ENCODE data around the gene CLDN9. TPM values are rescaled to one million over a fixed set of nuclear protein-coding genes. Genes with fewer than 3 reads are reported as not detected.

CLDN9 gene
- total RNA-seq, 1 experiment from 2014 or later = not detected

GRCh38 chr16:2985893-2986355 is 26.8 kb upstream of the CLDN9 start:
- Histone ChIP-seq H3K27ac (ENCODE audit: low read length) (no peak overlapping the region), H2AFZ (ENCODE audit: low read length) (no peak overlapping the region), H3K9me3 (ENCODE audit: low read length) (no peaks in the 10 kb centered on the region), H3K36me3 (ENCODE audit: insufficient read depth, low read length) (no peaks in the 10 kb centered on the region), H3K4me3 (ENCODE audit: low read length) (no peak overlapping the region), H3K9ac (ENCODE audit: low read length) (no peak overlapping the region), H4K20me1 (ENCODE audit: insufficient read depth, low read depth, low read length) (no peaks in the 10 kb centered on the region), H3K79me2 (ENCODE audit: low read length) (no peaks in the 10 kb centered on the region), H3K27me3 (ENCODE audit: low read length) (no peaks in the 10 kb centered on the region), H3K4me2 (ENCODE audit: low read depth, low read length, poor library complexity, severe bottlenecking) (no peak overlapping the region), H3K9me2 (replicated peaks; ENCODE audit: insufficient read depth, low read length) (no peaks in the 10 kb centered on the region), H3K4me1 (ENCODE audit: low read length) (peaks cover 24% of the 10 kb centered on the region)
- no peak for DNase-seq

DNA sequence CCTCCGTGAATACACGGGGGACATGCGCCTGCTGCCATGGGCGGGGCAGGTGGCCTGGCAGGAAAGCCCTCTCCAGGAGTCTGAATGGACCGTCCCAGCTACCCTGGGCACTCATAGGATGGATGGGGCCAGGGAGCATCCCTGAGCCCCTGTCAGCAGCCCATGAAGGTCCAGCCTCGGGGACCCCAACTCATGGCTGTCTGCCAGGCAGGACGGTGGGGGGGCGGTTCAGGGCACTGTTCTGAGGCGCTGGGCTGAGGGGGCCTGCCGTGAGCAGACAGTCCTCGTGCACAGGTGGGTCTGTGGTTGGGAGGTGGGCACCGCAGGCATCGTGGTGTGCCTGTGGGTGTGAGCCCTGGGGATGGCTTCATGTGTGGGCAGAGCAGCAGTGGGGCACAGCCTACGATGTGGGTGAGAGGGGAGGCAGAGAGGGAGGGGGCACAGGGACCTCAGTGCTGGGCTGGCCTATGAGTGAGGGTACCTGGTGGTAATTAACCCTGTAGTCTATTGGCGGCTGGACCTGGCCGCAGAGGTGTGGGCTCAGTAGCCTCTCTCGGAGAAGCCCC is 26.0 kb upstream of the CLDN9 start:
- Histone ChIP-seq H3K9me2 (replicated peaks; ENCODE audit: insufficient read depth, low read length) (no peaks in the 10 kb centered on the region), H3K4me1 (ENCODE audit: low read length) (peaks cover 18% of the 10 kb centered on the region), H3K36me3 (ENCODE audit: insufficient read depth, low read length) (no peaks in the 10 kb centered on the region), H3K9ac (ENCODE audit: low read length) (no peak overlapping the region), H3K4me3 (ENCODE audit: low read length) (no peak overlapping the region), H4K20me1 (ENCODE audit: insufficient read depth, low read depth, low read length) (no peaks in the 10 kb centered on the region), H3K27ac (ENCODE audit: low read length) (no peak overlapping the region), H3K4me2 (ENCODE audit: low read depth, low read length, poor library complexity, severe bottlenecking) (no peak overlapping the region), H2AFZ (ENCODE audit: low read length) (no peak overlapping the region), H3K79me2 (ENCODE audit: low read length) (no peaks in the 10 kb centered on the region), H3K9me3 (ENCODE audit: low read length) (no peaks in the 10 kb centered on the region), H3K27me3 (ENCODE audit: low read length) (no peaks in the 10 kb centered on the region)
- DNase-seq = no peak

GRCh38 chr16:2987286-2987685 is 25.4 kb upstream of the CLDN9 start:
- H3K27ac ChIP-seq (ENCODE audit: low read length) = no peak overlapping the region

DNA sequence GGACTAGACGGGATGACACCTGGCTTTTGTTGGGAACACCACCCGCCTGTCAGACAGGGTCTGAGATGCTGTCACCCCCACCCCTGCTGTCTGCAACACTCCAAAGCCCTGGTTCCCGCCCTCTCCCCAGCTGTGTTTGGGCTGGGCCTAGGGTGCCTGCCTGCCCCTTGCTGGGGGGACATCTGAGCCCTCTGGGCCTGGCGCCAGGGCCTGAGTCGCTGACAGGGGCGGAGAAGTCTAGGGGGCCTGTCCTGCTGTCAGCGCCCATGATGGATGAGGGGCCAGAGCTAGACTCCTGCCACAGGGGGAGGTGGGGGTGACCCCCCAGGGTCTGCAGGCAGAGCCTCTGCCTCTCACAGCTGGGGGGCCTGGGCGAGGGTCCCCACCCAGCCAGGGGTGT is 24.9 kb upstream of the CLDN9 start:
- Histone ChIP-seq H3K27ac (ENCODE audit: low read length) (no peak overlapping the region), H3K79me2 (ENCODE audit: low read length) (no peaks in the 10 kb centered on the region), H3K9me3 (ENCODE audit: low read length) (no peaks in the 10 kb centered on the region), H4K20me1 (ENCODE audit: insufficient read depth, low read depth, low read length) (no peaks in the 10 kb centered on the region), H3K4me3 (ENCODE audit: low read length) (no peak overlapping the region), H3K36me3 (ENCODE audit: insufficient read depth, low read length) (no peaks in the 10 kb centered on the region), H3K9me2 (replicated peaks; ENCODE audit: insufficient read depth, low read length) (no peaks in the 10 kb centered on the region), H2AFZ (ENCODE audit: low read length) (no peak overlapping the region), H3K9ac (ENCODE audit: low read length) (no peak overlapping the region), H3K4me2 (ENCODE audit: low read depth, low read length, poor library complexity, severe bottlenecking) (no peak overlapping the region), H3K4me1 (ENCODE audit: low read length) (peaks cover 12% of the 10 kb centered on the region), H3K27me3 (ENCODE audit: low read length) (no peaks in the 10 kb centered on the region)
- DNase-seq = no peak

More at GRCh38 chr16:2987286-2987685, 25.4 kb upstream of the CLDN9 start:
- Histone ChIP-seq H3K9me3 (ENCODE audit: low read length) (no peaks in the 10 kb centered on the region), H3K27me3 (ENCODE audit: low read length) (no peaks in the 10 kb centered on the region), H3K4me1 (ENCODE audit: low read length) (peaks cover 17% of the 10 kb centered on the region), H4K20me1 (ENCODE audit: insufficient read depth, low read depth, low read length) (no peaks in the 10 kb centered on the region), H3K36me3 (ENCODE audit: insufficient read depth, low read length) (no peaks in the 10 kb centered on the region), H3K79me2 (ENCODE audit: low read length) (no peaks in the 10 kb centered on the region), H3K9me2 (replicated peaks; ENCODE audit: insufficient read depth, low read length) (no peaks in the 10 kb centered on the region), H2AFZ (ENCODE audit: low read length) (no peak overlapping the region), H3K4me2 (ENCODE audit: low read depth, low read length, poor library complexity, severe bottlenecking) (no peak overlapping the region), H3K9ac (ENCODE audit: low read length) (no peak overlapping the region), H3K4me3 (ENCODE audit: low read length) (no peak overlapping the region)
- no peak for DNase-seq

GRCh38 chr16:2988590-2989099 is 24.1 kb upstream of the CLDN9 start:
- no peak overlapping the region for H3K9ac ChIP-seq (ENCODE audit: low read length)
- no peak for DNase-seq
- no peaks in the 10 kb centered on the region for H3K9me3 ChIP-seq (ENCODE audit: low read length)
- H3K36me3 ChIP-seq (ENCODE audit: insufficient read depth, low read length) = no peaks in the 10 kb centered on the region
- no peaks in the 10 kb centered on the region for H3K9me2 ChIP-seq (replicated peaks; ENCODE audit: insufficient read depth, low read length)
- H2AFZ ChIP-seq (ENCODE audit: low read length) = no peak overlapping the region
- H3K4me1 ChIP-seq (ENCODE audit: low read length) = peaks cover 5% of the 10 kb centered on the region
- H3K4me2 ChIP-seq (ENCODE audit: low read depth, low read length, poor library complexity, severe bottlenecking) = no peak overlapping the region
- H3K27ac ChIP-seq (ENCODE audit: low read length) = no peak overlapping the region
- H3K79me2 ChIP-seq (ENCODE audit: low read length) = no peaks in the 10 kb centered on the region
- H4K20me1 ChIP-seq (ENCODE audit: insufficient read depth, low read depth, low read length) = no peaks in the 10 kb centered on the region
- H3K4me3 ChIP-seq (ENCODE audit: low read length) = no peak overlapping the region
- H3K27me3 ChIP-seq (ENCODE audit: low read length) = no peaks in the 10 kb centered on the region

GRCh38 chr16:2990891-2991290 is 21.8 kb upstream of the CLDN9 start:
- no peak overlapping the region for H3K9ac ChIP-seq (ENCODE audit: low read length)
- no peaks in the 10 kb centered on the region for H3K36me3 ChIP-seq (ENCODE audit: insufficient read depth, low read length)
- H3K9me3 ChIP-seq (ENCODE audit: low read length) = no peaks in the 10 kb centered on the region
- no peaks in the 10 kb centered on the region for H3K4me1 ChIP-seq (ENCODE audit: low read length)
- H3K27me3 ChIP-seq (ENCODE audit: low read length) = no peaks in the 10 kb centered on the region
- no peaks in the 10 kb centered on the region for H3K9me2 ChIP-seq (replicated peaks; ENCODE audit: insufficient read depth, low read length)
- no peaks in the 10 kb centered on the region for H4K20me1 ChIP-seq (ENCODE audit: insufficient read depth, low read depth, low read length)
- no peak overlapping the region for H3K4me2 ChIP-seq (ENCODE audit: low read depth, low read length, poor library complexity, severe bottlenecking)
- no peak overlapping the region for H3K27ac ChIP-seq (ENCODE audit: low read length)
- no peak for DNase-seq
- H3K4me3 ChIP-seq (ENCODE audit: low read length) = no peak overlapping the region
- no peaks in the 10 kb centered on the region for H3K79me2 ChIP-seq (ENCODE audit: low read length)
- no peak overlapping the region for H2AFZ ChIP-seq (ENCODE audit: low read length)

GRCh38 chr16:2991566-2992261 is 21.0 kb upstream of the CLDN9 start:
- H4K20me1 ChIP-seq (ENCODE audit: insufficient read depth, low read depth, low read length) = no peaks in the 10 kb centered on the region
- H3K27me3 ChIP-seq (ENCODE audit: low read length) = no peaks in the 10 kb centered on the region
- no peaks in the 10 kb centered on the region for H3K36me3 ChIP-seq (ENCODE audit: insufficient read depth, low read length)
- no peak overlapping the region for H2AFZ ChIP-seq (ENCODE audit: low read length)
- no peak overlapping the region for H3K27ac ChIP-seq (ENCODE audit: low read length)
- no peaks in the 10 kb centered on the region for H3K79me2 ChIP-seq (ENCODE audit: low read length)
- no peak overlapping the region for H3K9ac ChIP-seq (ENCODE audit: low read length)
- no peak for DNase-seq
- H3K9me2 ChIP-seq (replicated peaks; ENCODE audit: insufficient read depth, low read length) = no peaks in the 10 kb centered on the region
- H3K4me2 ChIP-seq (ENCODE audit: low read depth, low read length, poor library complexity, severe bottlenecking) = no peak overlapping the region
- no peaks in the 10 kb centered on the region for H3K9me3 ChIP-seq (ENCODE audit: low read length)
- H3K4me1 ChIP-seq (ENCODE audit: low read length) = no peaks in the 10 kb centered on the region
- no peak overlapping the region for H3K4me3 ChIP-seq (ENCODE audit: low read length)

GRCh38 chr16:2992383-2993081 is 20.2 kb upstream of the CLDN9 start:
- Histone ChIP-seq H3K9ac (ENCODE audit: low read length) (no peak overlapping the region), H3K4me3 (ENCODE audit: low read length) (no peak overlapping the region), H3K4me1 (ENCODE audit: low read length) (no peaks in the 10 kb centered on the region), H2AFZ (ENCODE audit: low read length) (no peak overlapping the region), H3K36me3 (ENCODE audit: insufficient read depth, low read length) (no peaks in the 10 kb centered on the region), H3K27ac (ENCODE audit: low read length) (no peak overlapping the region), H3K79me2 (ENCODE audit: low read length) (no peaks in the 10 kb centered on the region), H4K20me1 (ENCODE audit: insufficient read depth, low read depth, low read length) (no peaks in the 10 kb centered on the region), H3K27me3 (ENCODE audit: low read length) (no peaks in the 10 kb centered on the region), H3K4me2 (ENCODE audit: low read depth, low read length, poor library complexity, severe bottlenecking) (no peak overlapping the region), H3K9me2 (replicated peaks; ENCODE audit: insufficient read depth, low read length) (no peaks in the 10 kb centered on the region), H3K9me3 (ENCODE audit: low read length) (no peaks in the 10 kb centered on the region)
- no peak for DNase-seq
